Endothelial cell of umbilical vein (primary cell): ENCODE results near the gene FRRS1. TPM values are rescaled to one million over a fixed set of nuclear protein-coding genes. Genes with fewer than 3 reads are reported as not detected.

ENCODE experiments used
- BruUV-seq: library from RNA; stranded (reverse); fragments of 400-500 nt; replicated peaks from 2 replicates; lab custom pipeline; 2021; lab: Mats Ljungman, UMichigan
- CTCF ChIA-PET: fragments of 300-600, 350-600 bp; sonication (Branson Sonifier 250); formaldehyde crosslinking; loops from one replicate; lab custom pipeline; 2021; ENCODE audit warnings: antibody characterized with exemption, inconsistent platforms; lab: Charles Lee
- POLR2A ChIA-PET: fragments of 300-600, 350-600 bp; sonication (Branson Sonifier 250); formaldehyde crosslinking; loops from one replicate; lab custom pipeline; 2021; ENCODE audit warnings: antibody characterized with exemption, inconsistent platforms; lab: Charles Lee
- DNase-seq: peaks from one replicate; pipeline ENCODE4 v3.0.0-alpha.2; 2011; ENCODE audit warnings: low read depth, low spot score
- FAIRE-seq: peaks from 2 replicates; lab custom pipeline; 2011; peaks lifted over from hg19 to GRCh38; lab: Jason Lieb, UNC
- H2AFZ ChIP-seq: 2 replicates; pipeline ENCODE4 v1.6.0; 2012; ENCODE audit warnings: low read depth, low read length, control low read depth, inconsistent platforms
- H3K27ac ChIP-seq: 2 replicates; pipeline ENCODE4 v1.5.1; 2011; ENCODE audit warnings: low read depth, mild to moderate bottlenecking, control low read depth, low read length, moderate library complexity; ENCODE audit not compliant: insufficient read depth
- H3K27me3 ChIP-seq, 2 experiments: 2 replicates each; pipeline versions ENCODE4 v1.6.0 to v1.6.1; 2011; ENCODE audit warnings: low read length in 2 of 2, mixed read lengths in 1 of 2; ENCODE audit not compliant: control insufficient read depth in 2 of 2, insufficient read depth in 2 of 2
- H3K36me3 ChIP-seq, 2 experiments: 2 replicates in 1 of 2; 3 replicates in 1 of 2; pipeline ENCODE4 v1.5.1; 2011; ENCODE audit warnings: low read length in 2 of 2, mild to moderate bottlenecking in 1 of 2, moderate library complexity in 1 of 2; ENCODE audit not compliant: control insufficient read depth in 2 of 2, insufficient read depth in 2 of 2; ENCODE audit errors: extremely low read depth in 1 of 2
- H3K4me1 ChIP-seq: 3 replicates; pipeline ENCODE4 v1.5.1; 2011; ENCODE audit warnings: mild to moderate bottlenecking, low read length; ENCODE audit not compliant: control insufficient read depth, insufficient read depth; ENCODE audit errors: extremely low read depth
- H3K4me2 ChIP-seq: 2 replicates; pipeline ENCODE4 v1.6.1; 2011; ENCODE audit warnings: low read length, control low read depth, mixed read lengths; ENCODE audit not compliant: insufficient read depth
- H3K4me3 ChIP-seq, 3 experiments: fragments of 200-600 bp in 1 of 3; sonication (generic), shearing (Covaris generic) in 1 of 3; replicated peaks in 1 of 3; 2 replicates each; pipeline ENCODE4 v1.5.1; 2011 to 2016; ENCODE audit warnings: control low read depth in 3 of 3, low read length in 3 of 3, mild to moderate bottlenecking in 2 of 3, inconsistent platforms in 1 of 3, low read depth in 1 of 3, moderate library complexity in 1 of 3; ENCODE audit not compliant: insufficient read depth in 1 of 3
- H3K79me2 ChIP-seq: 2 replicates; pipeline ENCODE4 v1.6.0; 2012; ENCODE audit warnings: low read length, inconsistent platforms; ENCODE audit not compliant: control insufficient read depth, insufficient read depth
- H3K9ac ChIP-seq: replicated peaks from 2 replicates; pipeline ENCODE3; 2011; ENCODE audit warnings: low read length, control low read depth; ENCODE audit not compliant: insufficient read depth; ENCODE audit errors: extremely low read depth
- H3K9me1 ChIP-seq: replicated peaks from 3 replicates; pipeline ENCODE4 v1.6.0; 2011; ENCODE audit warnings: mild to moderate bottlenecking, low read length; ENCODE audit not compliant: control insufficient read depth, insufficient read depth; ENCODE audit errors: extremely low read depth
- H3K9me3 ChIP-seq: replicated peaks from 2 replicates; pipeline ENCODE4 v1.5.1; 2012; ENCODE audit warnings: low read length, inconsistent platforms; ENCODE audit not compliant: control insufficient read depth, insufficient read depth
- H4K20me1 ChIP-seq: replicated peaks from 2 replicates; pipeline ENCODE3; 2011; ENCODE audit warnings: mild to moderate bottlenecking, low read length; ENCODE audit not compliant: control insufficient read depth, insufficient read depth; ENCODE audit errors: extremely low read depth
- EZH2 ChIP-seq: IDR thresholded peaks from 2 replicates; pipeline ENCODE4 v1.6.1; 2012; ENCODE audit warnings: borderline replicate concordance, low read depth, mild to moderate bottlenecking, moderate library complexity, low read length, inconsistent platforms; ENCODE audit not compliant: severe bottlenecking
- JUN ChIP-seq: IDR thresholded peaks from 2 replicates; pipeline ENCODE4 v1.6.1; 2011; ENCODE audit warnings: borderline replicate concordance, low read depth; ENCODE audit not compliant: insufficient read length, insufficient read depth
- dilution Hi-C: fragments of 300-500 bp; cut with MboI; formaldehyde crosslinking; loops from one replicate; pipeline ENCODE4 v1.15.0; 2019; ENCODE audit warnings: low sequenced_read_pairs; ENCODE audit not compliant: extremely low pct_ligation_motif_present
- intact Hi-C: fragments of 100-400 bp; cut with micrococcal nuclease; formaldehyde crosslinking; loops from one replicate; pipeline ENCODE4 v1.10.0; 2022
- polyA plus RNA-seq, 4 experiments: library from polyadenylated mRNA; depleted of rRNA in 3 of 4; stranded (reverse) in 3 of 4; unstranded in 1 of 4; fragments of >200 nt; gene quantifications; 2 replicates each; pipeline versions ENCODE4 v1.2.1 to v1.2.3, GENCODE V29; 2011 to 2012; ENCODE audit warnings: missing spikeins in 1 of 4
- small RNA-seq: library from RNA; depleted of rRNA; stranded (forward); fragments of <200 nt; gene quantifications from one replicate; pipeline ENCODE3, GENCODE V24; 2012; ENCODE audit warnings: low replicate concordance, low read depth; ENCODE audit not compliant: insufficient read depth, insufficient read length
- total RNA-seq: library from RNA; stranded (reverse); gene quantifications from 2 replicates; pipeline ENCODE4 v1.2.3, GENCODE V29; 2021

FRRS1 gene
- total and polyA plus RNA-seq, 2 donors (not counting 3 experiments of a cell fraction or from before 2014, with no cell fraction given): 1.1 to 3.1 TPM

DNA sequence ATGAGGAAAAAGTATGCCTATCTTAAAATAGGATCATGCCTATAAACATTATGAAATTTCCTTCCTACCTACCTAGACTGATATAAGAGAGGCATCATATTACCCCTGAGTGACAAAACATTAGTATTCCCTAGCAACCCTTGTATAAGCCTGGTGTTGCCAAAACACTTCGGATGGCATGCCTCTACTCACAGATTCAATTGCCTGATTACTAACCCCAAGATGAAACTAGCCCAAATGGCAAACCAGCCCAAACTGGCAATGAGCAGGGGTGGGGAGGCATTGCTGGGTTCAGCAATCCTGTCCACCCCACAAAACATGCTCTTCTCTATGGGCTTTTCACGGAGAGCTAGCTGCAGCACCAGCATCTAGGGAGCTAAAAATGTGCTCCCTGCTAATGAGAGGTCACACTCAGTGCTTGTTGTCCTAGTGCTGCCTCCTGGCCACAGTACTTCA lies 106.7 kb downstream of the FRRS1 start:
- intact Hi-C loops (loop anchor here (10.0 kb wide), 1 partner anchor 375 kb away; a partner anchor contains a TSS), dilution Hi-C loops (no loop called here)
- BruUV-seq: no TSS peak
- Histone ChIP-seq H3K36me3 (peaks cover 7 to 14% of the 10 kb centered on the region in 2 experiments), H3K4me3 (no peak overlapping the region), H3K27ac (peak overlapping the region; percentile 62), H3K9ac (peak overlapping the region; percentile 43), H3K9me1 (no peaks in the 10 kb centered on the region), H4K20me1 (no peaks in the 10 kb centered on the region), H3K4me2 (peak overlapping the region; percentile 56), H3K27me3 (no peaks in the 10 kb centered on the region), H3K4me1 (peaks cover 81% of the 10 kb centered on the region), H3K79me2 (peaks cover 76% of the 10 kb centered on the region), H3K9me3 (no peaks in the 10 kb centered on the region), H2AFZ (no peak overlapping the region)
- POLR2A ChIA-PET: interaction anchor here (1.2 kb wide), 1 partner anchor 9 kb away, joined by 3 read pairs; no protein-coding TSS in a partner anchor
- CTCF ChIA-PET: interaction anchor here (1.3 to 1.6 kb wide), 4 partner anchors 9 to 31 kb away, joined by 3 to 6 read pairs (median 5); no protein-coding TSS in a partner anchor
- TF ChIP-seq EZH2: no peak
- TF ChIP-seq JUN: peak; percentile 82
- DNase-seq (peak; percentile 91), FAIRE-seq (no peak)

Small RNAs within 50 kb of the gene (small RNA-seq; reads per million reads assigned to genes)
- gene RF00019: not detected
- not detected for gene RNU4-75P

Other genes with a start within 250 kb of the FRRS1 start
- gene PALMD, start 120.5 kb downstream of the FRRS1 start, total RNA-seq: 137 and 140 TPM in 2 replicates
- gene PALMD, start 120.5 kb downstream of the FRRS1 start, polyA plus RNA-seq: 40.2 and 52.6 TPM in 2 replicates
- 10.5 and 10.7 TPM in 2 replicates for gene AGL, start 83.7 kb upstream of the FRRS1 start, total RNA-seq
- 0.96 and 1.5 TPM in 2 replicates for gene AGL, start 83.7 kb upstream of the FRRS1 start, polyA plus RNA-seq
- gene SLC35A3, start 203.4 kb upstream of the FRRS1 start, total RNA-seq: 19.0 and 20.2 TPM in 2 replicates
- 2.8 and 3.6 TPM in 2 replicates for gene SLC35A3, start 203.4 kb upstream of the FRRS1 start, polyA plus RNA-seq